Inflammatory macrophage treated with lipopolysaccharide for 1 hour (primary cell): ENCODE results near the gene TRIP4.

Experiments
- DNase-seq, 2 donors: peaks; one replicate each; pipeline ENCODE4 v3.0.0-alpha.2; 2020 to 2022

TRIP4 gene

GRCh38 chr15:64500695-64501395, 113.2 kb downstream of the TRIP4 start:
- DNase-seq: no peak

- DNase-seq: no peak
Observed at GRCh38 chr15:64501396-64501715, 113.7 kb downstream of the TRIP4 start.

- no peak for DNase-seq
Observed at GRCh38 chr15:64502151-64502550, 114.5 kb downstream of the TRIP4 start.

- peak; percentile 62 to 70 for DNase-seq
Observed at GRCh38 chr15:64502551-64502950, 114.9 kb downstream of the TRIP4 start.

- no peak for DNase-seq
Observed at GRCh38 chr15:64503197-64503596, 115.6 kb downstream of the TRIP4 start.

- DNase-seq: no peak
Observed at GRCh38 chr15:64503640-64504039, 116.0 kb downstream of the TRIP4 start.
